ENCODE results near the gene NBAS. TPM values are rescaled to one million over a fixed set of nuclear protein-coding genes. Genes with fewer than 3 reads are reported as not detected.
A peak's percentile ranks its signal among the peaks of the same experiment; 100 is the strongest.

NBAS gene
- total RNA-seq, 2 experiments from 2014 or later: 24.3 to 25.5 TPM

- H3K27ac Mint-ChIP-seq: no peak overlapping the region
- intact Hi-C loops (cut with DNase I, micrococcal nuclease): no loop called here
- H3K27me3 Mint-ChIP-seq: no peaks in the 10 kb centered on the region
- H3K27me3 ChIP-seq (ENCODE audit: control insufficient read depth in 1 of 2, insufficient read depth in 2 of 2, low read length in 2 of 2): no peaks in the 10 kb centered on the region
- peaks cover 22% of the 10 kb centered on the region for H3K4me1 ChIP-seq (ENCODE audit: insufficient read depth, low read length)
- DNase-seq (peak in 1 of 14 experiments; percentile 21), ATAC-seq (ENCODE audit: poor library complexity) (no peak)
- H3K27ac ChIP-seq (ENCODE audit: low read depth in 1 of 2, low read length in 2 of 2): no peak overlapping the region
- no peaks in the 10 kb centered on the region for H3K36me3 ChIP-seq (ENCODE audit: insufficient read depth, low read length)
- peaks cover 0 to 10% of the 10 kb centered on the region in 2 experiments for H3K9me3 ChIP-seq (ENCODE audit: control insufficient read depth in 1 of 2, insufficient read depth in 1 of 2, low read length in 2 of 2)
- H3K4me3 ChIP-seq (ENCODE audit: low read length): no peak overlapping the region
- H3K36me3 Mint-ChIP-seq (ENCODE audit: low read depth): peaks cover 86% of the 10 kb centered on the region
- POLR2A ChIA-PET: no interaction called here
- CTCF ChIA-PET: no interaction called here
- H3K4me1 Mint-ChIP-seq (ENCODE audit: low read depth): peaks cover 59% of the 10 kb centered on the region
- H3K9me3 Mint-ChIP-seq: peaks cover 5% of the 10 kb centered on the region
- no peak for TF ChIP-seq CTCF (IDR thresholded peaks at IDR 0.05)
- H3K4me3 Mint-ChIP-seq: no peak overlapping the region
These were observed 247.5 kb downstream of the NBAS start for GRCh38 chr2:15313657-15314056.

- H3K27ac ChIP-seq (ENCODE audit: low read depth in 1 of 2, low read length in 2 of 2): peak overlapping the region in 1 of 2 donors; percentile 20
- CTCF ChIA-PET: no interaction called here
- peaks cover 41% of the 10 kb centered on the region for H3K4me1 Mint-ChIP-seq (ENCODE audit: low read depth)
These were observed 249.2 kb downstream of the NBAS start for GRCh38 chr2:15311926-15312325.

GRCh38 chr2:15311201-15311907, 249.8 kb downstream of the NBAS start:
- H3K27ac ChIP-seq (ENCODE audit: low read depth in 1 of 2, low read length in 2 of 2): peak overlapping the region in 1 of 2 donors; percentile 20
- ATAC-seq (ENCODE audit: poor library complexity) (no peak), DNase-seq (peak in 1 of 14 experiments; percentile 39)
- H3K4me1 ChIP-seq (ENCODE audit: insufficient read depth, low read length): peaks cover 11% of the 10 kb centered on the region
- H3K9me3 Mint-ChIP-seq: no peaks in the 10 kb centered on the region
- H3K27me3 Mint-ChIP-seq: no peaks in the 10 kb centered on the region
- H3K4me3 ChIP-seq (ENCODE audit: low read length): no peak overlapping the region
- peaks cover 16% of the 10 kb centered on the region for H3K36me3 ChIP-seq (ENCODE audit: insufficient read depth, low read length)
- peaks cover 0 to 4% of the 10 kb centered on the region in 2 experiments for H3K9me3 ChIP-seq (ENCODE audit: control insufficient read depth in 1 of 2, insufficient read depth in 1 of 2, low read length in 2 of 2)
- intact Hi-C loops (cut with DNase I, micrococcal nuclease): no loop called here
- peak overlapping the region; percentile 9 for H3K27ac Mint-ChIP-seq
- TF ChIP-seq CTCF (IDR thresholded peaks at IDR 0.05): no peak
- H3K4me3 Mint-ChIP-seq: no peak overlapping the region
- peaks cover 86% of the 10 kb centered on the region for H3K36me3 Mint-ChIP-seq (ENCODE audit: low read depth)
- ChIA-PET POLR2A (no interaction called here), CTCF (no interaction called here)
- peaks cover 37% of the 10 kb centered on the region for H3K4me1 Mint-ChIP-seq (ENCODE audit: low read depth)
- H3K27me3 ChIP-seq (ENCODE audit: control insufficient read depth in 1 of 2, insufficient read depth in 2 of 2, low read length in 2 of 2): no peaks in the 10 kb centered on the region

More at GRCh38 chr2:15311926-15312325, 249.2 kb downstream of the NBAS start:
- ATAC-seq (ENCODE audit: poor library complexity) (no peak), DNase-seq (no peak)
- intact Hi-C loops (cut with DNase I, micrococcal nuclease): no loop called here
- Histone ChIP-seq H3K9me3 (ENCODE audit: control insufficient read depth in 1 of 2, insufficient read depth in 1 of 2, low read length in 2 of 2) (peaks cover 0 to 10% of the 10 kb centered on the region in 2 experiments), H3K4me3 (ENCODE audit: low read length) (no peak overlapping the region), H3K27me3 (ENCODE audit: control insufficient read depth in 1 of 2, insufficient read depth in 2 of 2, low read length in 2 of 2) (no peaks in the 10 kb centered on the region), H3K36me3 (ENCODE audit: insufficient read depth, low read length) (peaks cover 12% of the 10 kb centered on the region), H3K4me1 (ENCODE audit: insufficient read depth, low read length) (peaks cover 17% of the 10 kb centered on the region)
- H3K9me3 Mint-ChIP-seq: no peaks in the 10 kb centered on the region
- H3K27ac Mint-ChIP-seq: peak overlapping the region; percentile 9
- TF ChIP-seq CTCF (IDR thresholded peaks at IDR 0.05): no peak
- H3K27me3 Mint-ChIP-seq: no peaks in the 10 kb centered on the region
- no peak overlapping the region for H3K4me3 Mint-ChIP-seq
- peaks cover 86% of the 10 kb centered on the region for H3K36me3 Mint-ChIP-seq (ENCODE audit: low read depth)
- POLR2A ChIA-PET: no interaction called here

Measured in CD4-positive, alpha-beta T cell (primary cell).